ENCODE data around the gene CKMT2.

- no peak for TF ChIP-seq POLR2AphosphoS5 (IDR thresholded peaks at IDR 0.05)
- no peak for TF ChIP-seq CTCF (IDR thresholded peaks at IDR 0.05)
- no peak for TF ChIP-seq POLR2A (IDR thresholded peaks at IDR 0.05)
Measured at GRCh38 chr5:81187885-81188284, 45.2 kb upstream of the CKMT2 start.

Data from suprapubic skin (tissue), 4 donors.